Sigmoid colon (tissue), 7 donors: Measurements from ENCODE around the gene CDH18. TPM values are rescaled to one million over a fixed set of nuclear protein-coding genes. Genes with fewer than 3 reads are reported as not detected.

ENCODE experiments used
- DNase-seq: peaks from one replicate; pipeline ENCODE4 v3.0.0-alpha.2; 2019
- H3K27ac ChIP-seq, 4 donors: fragments of 200-600 bp; sonication (generic); one replicate each; pipeline ENCODE4 v1.5.1; 2016 to 2019; ENCODE audit warnings: mild to moderate bottlenecking in 1 of 4
- H3K27me3 ChIP-seq, 3 donors: fragments of 200-600 bp; sonication (generic); one replicate each; pipeline ENCODE4 v1.5.1; 2019; ENCODE audit warnings: mild to moderate bottlenecking in 1 of 3
- H3K36me3 ChIP-seq, 4 donors: fragments of 200-600 bp; sonication (generic); one replicate each; pipeline ENCODE4 v1.5.1; 2016 to 2019
- H3K4me1 ChIP-seq, 4 donors: fragments of 200-600 bp; sonication (generic); one replicate each; pipeline ENCODE4 v1.5.1; 2017 to 2019
- H3K4me3 ChIP-seq, 4 donors: fragments of 200-600 bp; sonication (generic); one replicate each; pipeline ENCODE4 v1.5.1; 2017 to 2019; ENCODE audit warnings: mild to moderate bottlenecking in 2 of 4, moderate library complexity in 1 of 4
- H3K9me3 ChIP-seq, 4 donors: fragments of 200-600 bp in 3 of 4; sonication (generic) in 3 of 4; one replicate each; pipeline versions ENCODE4 v1.5.1 to v1.6.1; 2013 to 2019
- EP300 ChIP-seq, 4 donors: sonication (generic); formaldehyde crosslinking; IDR thresholded peaks; one replicate each; pipeline ENCODE4 v1.6.1; 2017; ENCODE audit warnings: antibody characterized with exemption in 4 of 4
- POLR2A ChIP-seq, 2 donors: fragments of 450-650 bp; IDR thresholded peaks; one replicate each; pipeline ENCODE4 v1.6.1; 2016; ENCODE audit warnings: antibody characterized with exemption in 2 of 2, mild to moderate bottlenecking in 2 of 2, moderate library complexity in 2 of 2
- POLR2AphosphoS5 ChIP-seq, 4 donors: sonication (generic); formaldehyde crosslinking; IDR thresholded peaks; one replicate each; pipeline ENCODE4 v1.6.1; 2017; ENCODE audit warnings: antibody characterized with exemption in 4 of 4
- WGBS, 2 donors: extraction: QIAGEN DNeasy Blood & Tissue Kit; methylation state at CpG; one replicate each; pipeline ENCODE4 v1.1.7; 2013; 5-methylcytosine and 5-hydroxymethylcytosine counted together
- intact Hi-C: fragments of 100-400 bp; cut with DNase I; formaldehyde crosslinking; loops from one replicate; pipeline ENCODE4 v1.15.1; 2023
- polyA plus RNA-seq, 3 donors: library from polyadenylated mRNA; stranded (reverse); fragments of 200-250 nt; gene quantifications; one replicate each; pipeline ENCODE4 v1.2.3, GENCODE V29; 2013
- total RNA-seq, 4 donors: library from RNA; depleted of rRNA; stranded (reverse); fragments of >200 nt; gene quantifications; one replicate each; pipeline ENCODE4 v1.1.0, GENCODE V29; 2016
- TF ChIP-seq, protein P1 (sequence below), 4 experiments: fragments of 450-650 bp in 3 of 4; fragments of 200-600 bp in 1 of 4; IDR thresholded peaks; one replicate each; pipeline ENCODE4 v1.5.1; 2016 to 2019; ENCODE audit warnings: antibody characterized with exemption in 4 of 4, mild to moderate bottlenecking in 3 of 4, moderate library complexity in 2 of 4
- donor health status: healthy with polysubstance abuse.
- donor health status: Bipolar disorder and iron deficiency.
- donor health status: healthy.

The CDH18 gene
- total and polyA plus RNA-seq, 7 donors, result not detected

DNA sequence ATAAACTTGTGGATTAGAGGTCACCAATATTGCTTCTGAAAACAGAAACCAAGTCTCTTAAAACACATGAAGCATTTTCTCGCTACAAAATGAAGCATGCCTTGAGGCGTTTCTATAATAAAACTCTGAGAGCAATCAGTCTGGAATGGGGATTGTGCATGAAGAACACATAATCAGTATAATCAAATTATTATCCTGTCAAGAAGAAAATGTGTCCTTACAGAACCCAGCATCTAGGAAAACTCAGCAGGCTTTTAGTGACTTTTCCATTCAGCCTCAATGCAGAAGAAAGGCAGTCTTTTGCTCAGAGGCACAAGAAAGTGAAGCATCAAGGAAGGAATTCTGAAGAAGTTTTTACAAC lies 121.9 kb downstream of the CDH18 start:
- whole genome bisulfite sequencing, 2 donors, result 69 to 82% methylated on average over 2 of the region's 2 CpGs
- H3K36me3 ChIP-seq, result no peaks in the 10 kb centered on the region
- no peak overlapping the region for H3K4me3 ChIP-seq
- no peaks in the 10 kb centered on the region for H3K27me3 ChIP-seq
- intact Hi-C loops, result no loop called here
- no peak overlapping the region for H3K27ac ChIP-seq
- DNase-seq, result no peak
- TF ChIP-seq POLR2AphosphoS5 (IDR thresholded peaks at IDR 0.05) (no peak), POLR2A (IDR thresholded peaks at IDR 0.05) (no peak), EP300 (IDR thresholded peaks at IDR 0.05) (no peak)
- TF ChIP-seq, protein P1, sequence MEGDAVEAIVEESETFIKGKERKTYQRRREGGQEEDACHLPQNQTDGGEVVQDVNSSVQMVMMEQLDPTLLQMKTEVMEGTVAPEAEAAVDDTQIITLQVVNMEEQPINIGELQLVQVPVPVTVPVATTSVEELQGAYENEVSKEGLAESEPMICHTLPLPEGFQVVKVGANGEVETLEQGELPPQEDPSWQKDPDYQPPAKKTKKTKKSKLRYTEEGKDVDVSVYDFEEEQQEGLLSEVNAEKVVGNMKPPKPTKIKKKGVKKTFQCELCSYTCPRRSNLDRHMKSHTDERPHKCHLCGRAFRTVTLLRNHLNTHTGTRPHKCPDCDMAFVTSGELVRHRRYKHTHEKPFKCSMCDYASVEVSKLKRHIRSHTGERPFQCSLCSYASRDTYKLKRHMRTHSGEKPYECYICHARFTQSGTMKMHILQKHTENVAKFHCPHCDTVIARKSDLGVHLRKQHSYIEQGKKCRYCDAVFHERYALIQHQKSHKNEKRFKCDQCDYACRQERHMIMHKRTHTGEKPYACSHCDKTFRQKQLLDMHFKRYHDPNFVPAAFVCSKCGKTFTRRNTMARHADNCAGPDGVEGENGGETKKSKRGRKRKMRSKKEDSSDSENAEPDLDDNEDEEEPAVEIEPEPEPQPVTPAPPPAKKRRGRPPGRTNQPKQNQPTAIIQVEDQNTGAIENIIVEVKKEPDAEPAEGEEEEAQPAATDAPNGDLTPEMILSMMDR (IDR thresholded peaks at IDR 0.05), result no peak
- H3K4me1 ChIP-seq, result no peaks in the 10 kb centered on the region
- H3K9me3 ChIP-seq, result no peaks in the 10 kb centered on the region

DNA sequence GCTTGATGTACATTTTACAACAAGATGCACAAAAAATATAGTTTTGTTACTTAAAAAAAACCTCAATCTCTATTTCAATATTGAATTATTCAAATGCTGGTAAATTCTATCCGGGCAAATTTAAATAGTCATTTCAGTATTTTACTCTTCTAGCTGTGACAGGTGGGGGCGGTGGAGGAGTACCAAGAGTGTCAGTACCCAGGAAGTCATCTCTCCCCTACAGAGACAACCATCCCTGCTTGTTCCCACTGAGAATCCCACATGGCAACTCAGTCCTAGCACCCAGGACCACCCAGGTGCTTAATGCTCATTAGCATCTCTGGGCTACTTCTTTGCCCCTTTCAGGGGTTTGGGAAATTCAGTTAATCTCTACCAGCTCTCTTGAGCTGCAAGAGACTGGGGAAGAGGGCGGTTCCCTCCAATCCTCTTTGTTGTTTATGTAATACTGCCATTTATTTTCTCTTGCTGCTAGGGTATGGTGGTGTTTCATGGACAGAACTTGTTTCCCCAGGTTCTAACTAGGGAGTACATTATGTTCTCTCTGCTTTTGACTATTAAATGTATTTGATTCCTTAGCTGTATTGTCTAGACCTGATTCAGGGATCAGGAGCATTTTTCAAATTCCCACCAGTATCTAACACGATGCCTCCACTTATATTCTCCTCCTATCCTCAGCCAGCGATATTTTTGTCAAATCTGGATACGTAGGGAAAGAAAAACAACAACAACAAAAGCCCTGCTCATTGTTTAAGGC lies 122.5 kb downstream of the CDH18 start:
- WGBS, 2 donors, result 72 to 73% methylated on average over 6 of the region's 6 CpGs
- no peak overlapping the region for H3K4me3 ChIP-seq
- intact Hi-C loops, result no loop called here
- H3K27ac ChIP-seq, result no peak overlapping the region
- H3K9me3 ChIP-seq, result no peaks in the 10 kb centered on the region
- TF ChIP-seq POLR2AphosphoS5 (IDR thresholded peaks at IDR 0.05) (no peak), EP300 (IDR thresholded peaks at IDR 0.05) (no peak), POLR2A (IDR thresholded peaks at IDR 0.05) (no peak)
- TF ChIP-seq, protein P1 (IDR thresholded peaks at IDR 0.05), result no peak
- no peak for DNase-seq
- no peaks in the 10 kb centered on the region for H3K27me3 ChIP-seq
- no peaks in the 10 kb centered on the region for H3K36me3 ChIP-seq
- no peaks in the 10 kb centered on the region for H3K4me1 ChIP-seq

DNA sequence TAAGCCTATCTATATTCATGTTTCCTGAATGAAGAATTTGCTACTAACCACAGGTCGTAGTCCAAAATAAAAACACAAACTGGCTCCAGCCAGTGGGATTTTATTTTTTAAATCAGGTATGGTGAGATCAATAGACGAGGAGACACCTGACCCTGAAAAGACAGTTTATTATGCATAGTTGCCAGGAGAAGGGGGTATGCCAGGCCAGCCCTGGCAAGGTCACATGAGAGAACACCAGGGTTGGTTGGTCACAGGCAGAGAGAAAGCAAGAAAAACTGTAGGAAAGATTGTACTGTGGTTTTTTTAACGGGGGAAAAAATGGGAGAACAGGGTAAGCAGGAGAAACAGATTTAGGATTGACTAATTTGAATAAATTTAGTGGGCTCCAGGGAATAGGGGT lies 125.3 kb downstream of the CDH18 start:
- 60 to 76% methylated on average over 3 of the region's 3 CpGs for WGBS, 2 donors
- Histone ChIP-seq H3K27me3 (no peaks in the 10 kb centered on the region), H3K9me3 (no peaks in the 10 kb centered on the region), H3K4me1 (no peaks in the 10 kb centered on the region), H3K4me3 (no peak overlapping the region), H3K36me3 (no peaks in the 10 kb centered on the region), H3K27ac (no peak overlapping the region)
- TF ChIP-seq, protein P1 (IDR thresholded peaks at IDR 0.05), result no peak
- TF ChIP-seq EP300 (IDR thresholded peaks at IDR 0.05), result no peak
- no peak for TF ChIP-seq POLR2AphosphoS5 (IDR thresholded peaks at IDR 0.05)
- no peak for TF ChIP-seq POLR2A (IDR thresholded peaks at IDR 0.05)
- intact Hi-C loops, result no loop called here
- no peak for DNase-seq

DNA sequence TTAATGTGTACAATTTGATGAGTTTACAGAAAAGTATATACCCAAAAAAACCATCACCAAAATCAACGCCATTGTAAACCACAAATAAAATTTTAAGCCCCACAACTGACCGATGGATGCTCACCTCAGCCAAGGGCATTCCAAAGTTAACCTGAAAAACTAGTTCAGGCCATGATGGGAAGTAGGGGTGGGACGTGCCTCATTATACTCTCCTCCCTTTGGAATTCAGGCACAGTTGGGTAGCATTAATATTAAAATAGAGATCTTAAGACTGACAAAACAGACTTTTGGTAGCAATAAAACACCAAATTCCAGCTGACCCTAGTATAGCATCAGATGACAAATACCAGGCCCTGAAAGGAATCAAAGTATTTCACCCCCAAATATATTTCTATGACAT lies 129.0 kb downstream of the CDH18 start:
- intact Hi-C loops, result no loop called here
- TF ChIP-seq EP300 (IDR thresholded peaks at IDR 0.05) (no peak), POLR2A (IDR thresholded peaks at IDR 0.05) (no peak)
- 64 to 79% methylated on average over 3 of the region's 3 CpGs for WGBS, 2 donors

DNA sequence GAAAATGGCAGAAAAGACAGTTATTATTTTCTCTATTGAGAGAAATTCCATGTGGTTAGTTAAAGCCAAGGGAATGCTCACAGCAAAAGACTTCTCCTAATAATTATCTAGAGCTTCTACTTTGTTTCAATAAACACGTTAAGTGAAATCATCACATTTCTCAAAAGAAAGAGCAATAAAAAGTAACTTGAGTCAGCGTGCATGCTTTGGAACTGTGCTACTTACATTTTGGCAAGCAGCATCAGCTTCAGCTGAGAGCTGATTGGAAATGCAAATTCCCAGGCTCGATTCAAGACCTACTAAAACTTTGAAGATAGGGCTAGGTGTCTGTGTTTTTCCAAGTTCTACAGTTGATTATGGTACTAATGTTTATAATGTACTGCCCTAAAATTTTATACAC lies 132.1 kb downstream of the CDH18 start:
- TF ChIP-seq POLR2A (IDR thresholded peaks at IDR 0.05) (no peak), EP300 (IDR thresholded peaks at IDR 0.05) (no peak), POLR2AphosphoS5 (IDR thresholded peaks at IDR 0.05) (no peak)
- TF ChIP-seq, protein P1 (IDR thresholded peaks at IDR 0.05), result no peak
- intact Hi-C loops, result no loop called here
- WGBS, 2 donors, result 40 to 60% methylated on average over 3 of the region's 3 CpGs

More for the DNA sequence above, 129.0 kb downstream of the CDH18 start:
- Histone ChIP-seq H3K27ac (no peak overlapping the region), H3K27me3 (no peaks in the 10 kb centered on the region), H3K9me3 (no peaks in the 10 kb centered on the region), H3K4me1 (no peaks in the 10 kb centered on the region), H3K4me3 (no peak overlapping the region), H3K36me3 (no peaks in the 10 kb centered on the region)
- no peak for DNase-seq

More for the DNA sequence above, 132.1 kb downstream of the CDH18 start:
- Histone ChIP-seq H3K36me3 (no peaks in the 10 kb centered on the region), H3K9me3 (no peaks in the 10 kb centered on the region), H3K27ac (no peak overlapping the region), H3K4me1 (no peaks in the 10 kb centered on the region), H3K27me3 (no peaks in the 10 kb centered on the region), H3K4me3 (no peak overlapping the region)
- no peak for DNase-seq
